GM23248 (cell line): Measurements from ENCODE around the gene ODAPH. TPM values are rescaled to one million over a fixed set of nuclear protein-coding genes. Genes with fewer than 3 reads are reported as not detected.

Source experiments
- DNase-seq: peaks from one replicate; pipeline ENCODE4 v3.0.0-alpha.2; 2015
- H2AFZ ChIP-seq: fragments of 200-600 bp; sonication (generic); 2 replicates; pipeline ENCODE4 v1.6.1; 2016; ENCODE audit warnings: antibody characterized with exemption
- H3F3A ChIP-seq: fragments of 200-600 bp; sonication (generic); 2 replicates; pipeline ENCODE4 v1.6.1; 2016; ENCODE audit warnings: mild to moderate bottlenecking, antibody characterized with exemption, mixed run types; ENCODE audit not compliant: insufficient read depth
- H3K27ac ChIP-seq: fragments of 200-600 bp; sonication (generic); 2 replicates; pipeline ENCODE4 v1.5.1; 2016; ENCODE audit warnings: mild to moderate bottlenecking
- H3K27me3 ChIP-seq: fragments of 200-600 bp; sonication (generic); replicated peaks from 2 replicates; pipeline ENCODE4 v1.6.1; 2016; ENCODE audit warnings: mild to moderate bottlenecking; ENCODE audit not compliant: insufficient read depth
- H3K36me3 ChIP-seq: fragments of 200-600 bp; sonication (generic); 2 replicates; pipeline ENCODE4 v1.6.1; 2016; ENCODE audit warnings: low read depth, mild to moderate bottlenecking
- H3K4me1 ChIP-seq: fragments of 200-600 bp; sonication (generic); 2 replicates; pipeline ENCODE4 v1.6.1; 2016; ENCODE audit warnings: mild to moderate bottlenecking; ENCODE audit not compliant: insufficient read depth
- H3K4me2 ChIP-seq: fragments of 200-600 bp; sonication (generic); one replicate; pipeline ENCODE4 v1.6.1; 2016; ENCODE audit warnings: mild to moderate bottlenecking; ENCODE audit not compliant: unreplicated experiment
- H3K4me3 ChIP-seq: fragments of 200-600 bp; sonication (generic); 2 replicates; pipeline ENCODE4 v1.5.1; 2016; ENCODE audit warnings: mild to moderate bottlenecking
- H3K79me2 ChIP-seq: fragments of 200-600 bp; sonication (generic); 2 replicates; pipeline ENCODE4 v1.6.1; 2016; ENCODE audit warnings: mild to moderate bottlenecking; ENCODE audit not compliant: insufficient read depth
- H3K9ac ChIP-seq: fragments of 200-600 bp; sonication (generic); 2 replicates; pipeline ENCODE4 v1.6.1; 2016; ENCODE audit warnings: mild to moderate bottlenecking
- H3K9me2 ChIP-seq: fragments of 200-600 bp; sonication (generic); 2 replicates; pipeline ENCODE4 v1.6.1; 2016; ENCODE audit warnings: mixed run types, mild to moderate bottlenecking, moderate library complexity; ENCODE audit not compliant: insufficient read depth
- H3K9me3 ChIP-seq: fragments of 200-600 bp; sonication (generic); one replicate; pipeline ENCODE4 v1.6.1; 2017; ENCODE audit warnings: low read depth
- H4K20me1 ChIP-seq: fragments of 200-600 bp; sonication (generic); 2 replicates; pipeline ENCODE4 v1.6.0; 2016; ENCODE audit not compliant: insufficient read depth
- EZH2 ChIP-seq: fragments of 200-600 bp; sonication (generic); IDR thresholded peaks from 2 replicates; pipeline ENCODE4 v1.6.1; 2018; ENCODE audit warnings: antibody characterized with exemption, mild to moderate bottlenecking; ENCODE audit not compliant: insufficient read depth, poor library complexity, severe bottlenecking
- EZH2phosphoT487 ChIP-seq: fragments of 200-600 bp; sonication (generic); IDR thresholded peaks from 2 replicates; pipeline ENCODE4 v1.6.1; 2018; ENCODE audit warnings: antibody characterized with exemption, moderate library complexity, mild to moderate bottlenecking, low read depth; ENCODE audit not compliant: insufficient read depth
- WGBS, 2 experiments: methylation state at CpG; one replicate each; pipeline ENCODE4 v1.1.6; 2015 to 2017; ENCODE audit warnings: low lambda C conversion rate in 2 of 2, low coverage in 1 of 2; ENCODE audit errors: missing lambda C conversion rate in 2 of 2; 5-methylcytosine and 5-hydroxymethylcytosine counted together
- in situ Hi-C: fragments of 300-500 bp; cut with MboI; formaldehyde crosslinking; loops from 2 replicates; pipeline ENCODE4 v1.15.0; 2020
- polyA plus RNA-seq: library from polyadenylated mRNA; unstranded; fragments of >200 nt; fragmentation: Nextera tagmentation; extraction: Ambion mirVana; gene quantifications from 2 replicates; pipeline ENCODE4 v1.2.1, GENCODE V29; 2016
- total RNA-seq: library from RNA; depleted of rRNA; stranded (reverse); fragments of >200 nt; shearing (Covaris generic); gene quantifications from 2 replicates; pipeline ENCODE4 v1.2.3, GENCODE V29; 2014

Gene ODAPH
- total and polyA plus RNA-seq, 2 experiments from 2014 or later: not detected

GRCh38 chr4:75547647-75548387 is 8.0 kb upstream of the ODAPH start:
- Histone ChIP-seq H3K79me2 (no peaks in the 10 kb centered on the region), H3K4me3 (no peak overlapping the region), H3K36me3 (no peaks in the 10 kb centered on the region), H3K4me2 (no peak overlapping the region), H3K27ac (no peak overlapping the region), H3F3A (peaks cover 18% of the 10 kb centered on the region), H4K20me1 (no peaks in the 10 kb centered on the region), H3K9me2 (no peaks in the 10 kb centered on the region), H3K9ac (no peak overlapping the region), H3K27me3 (no peaks in the 10 kb centered on the region), H2AFZ (no peak overlapping the region), H3K9me3 (no peaks in the 10 kb centered on the region), H3K4me1 (0 out of 2 replicates have a peak, but pooled peaks cover 23% of the 10 kb centered on the region)
- TF ChIP-seq EZH2phosphoT487: no peak
- TF ChIP-seq EZH2: no peak
- in situ Hi-C loops: no loop called here
- WGBS, 2 experiments: 73 to 78% methylated on average over 15 of the region's 15 CpGs
- peak; percentile 20 for DNase-seq

- H3K9me3 ChIP-seq: no peaks in the 10 kb centered on the region
- H3K4me1 ChIP-seq: 0 out of 2 replicates have a peak, but pooled peaks cover 11% of the 10 kb centered on the region
- WGBS, 2 experiments: 97% methylated on average over 2 of the region's 2 CpGs
- H4K20me1 ChIP-seq: no peaks in the 10 kb centered on the region
- H3K4me3 ChIP-seq: no peak overlapping the region
- no peak overlapping the region for H2AFZ ChIP-seq
- no peaks in the 10 kb centered on the region for H3K79me2 ChIP-seq
- no peaks in the 10 kb centered on the region for H3K9me2 ChIP-seq
- in situ Hi-C loops: no loop called here
- no peak overlapping the region for H3K4me2 ChIP-seq
- H3F3A ChIP-seq: peaks cover 6% of the 10 kb centered on the region
- H3K9ac ChIP-seq: no peak overlapping the region
- H3K27me3 ChIP-seq: no peaks in the 10 kb centered on the region
- H3K36me3 ChIP-seq: no peaks in the 10 kb centered on the region
- DNase-seq: no peak
- H3K27ac ChIP-seq: no peak overlapping the region
- TF ChIP-seq EZH2phosphoT487 (no peak), EZH2 (no peak)
Measured at GRCh38 chr4:75549019-75549418, 6.8 kb upstream of the ODAPH start.

- H3K27ac ChIP-seq: no peak overlapping the region
- H3F3A ChIP-seq: no peaks in the 10 kb centered on the region
- H3K9ac ChIP-seq: no peak overlapping the region
- no peaks in the 10 kb centered on the region for H3K27me3 ChIP-seq
- no peaks in the 10 kb centered on the region for H3K36me3 ChIP-seq
- no peaks in the 10 kb centered on the region for H4K20me1 ChIP-seq
- H3K4me2 ChIP-seq: no peak overlapping the region
- H3K4me3 ChIP-seq: no peak overlapping the region
- no peaks in the 10 kb centered on the region for H3K4me1 ChIP-seq
- no peak for DNase-seq
- no peaks in the 10 kb centered on the region for H3K79me2 ChIP-seq
- no peaks in the 10 kb centered on the region for H3K9me3 ChIP-seq
- in situ Hi-C loops: no loop called here
- no peaks in the 10 kb centered on the region for H3K9me2 ChIP-seq
- TF ChIP-seq EZH2phosphoT487: no peak
- no peak for TF ChIP-seq EZH2
- H2AFZ ChIP-seq: no peak overlapping the region
Measured at GRCh38 chr4:75552452-75552851, 3.4 kb upstream of the ODAPH start.

GRCh38 chr4:75557696-75558095 is 1.8 kb downstream of the ODAPH start:
- DNase-seq: no peak
- Histone ChIP-seq H4K20me1 (no peaks in the 10 kb centered on the region), H3K9ac (no peak overlapping the region), H3K27ac (no peak overlapping the region), H3K9me2 (no peaks in the 10 kb centered on the region), H3K36me3 (no peaks in the 10 kb centered on the region), H3K4me1 (no peaks in the 10 kb centered on the region), H3K4me2 (no peak overlapping the region), H2AFZ (no peak overlapping the region), H3K4me3 (no peak overlapping the region), H3K27me3 (0 out of 2 replicates have a peak, but pooled peaks cover 8% of the 10 kb centered on the region), H3F3A (no peaks in the 10 kb centered on the region), H3K9me3 (no peaks in the 10 kb centered on the region), H3K79me2 (no peaks in the 10 kb centered on the region)
- TF ChIP-seq EZH2phosphoT487 (no peak), EZH2 (no peak)
- WGBS, 2 experiments: 67 to 72% methylated on average over 8 of the region's 8 CpGs
- in situ Hi-C loops: no loop called here
